GM12875 (cell line): Measurements from ENCODE around the gene NDUFS2.
A peak's percentile ranks its signal among the peaks of the same experiment; 100 is the strongest.

Source experiments
- H3K4me3 ChIP-seq: one replicate; pipeline ENCODE4 v1.5.1; 2011; ENCODE audit warnings: low read depth, low read length, control low read depth
- CTCF ChIP-seq: IDR thresholded peaks from 2 replicates; pipeline ENCODE4 v1.5.1; 2011; ENCODE audit warnings: low read depth, mild to moderate bottlenecking, control low read depth, inconsistent platforms, low read length, moderate library complexity, borderline replicate concordance; ENCODE audit not compliant: insufficient read depth

The NDUFS2 gene

GRCh38 chr1:161201836-161202712 lies at the start of gene NDUFS2:
Gene NDUFS2 (plus strand): TSS chr1:161202367. CDS start chr1:161202386, 19 bp downstream.
- TF ChIP-seq CTCF: peak; percentile 33; the same call in 1 of the 2 replicates
- peak within 1 kb of the TSS; percentile 88 for H3K4me3 ChIP-seq

GRCh38 chr1:161153176-161153575 lies 49.0 kb upstream of the NDUFS2 start:
- peak overlapping the region; percentile 57 for H3K4me3 ChIP-seq
- TF ChIP-seq CTCF: no peak

- peak within 1 kb of the TSS; percentile 57 for H3K4me3 ChIP-seq
- no peak for TF ChIP-seq CTCF
These were observed 48.4 kb upstream of the NDUFS2 start, which contains the start of gene UFC1 for GRCh38 chr1:161153682-161154337. Gene UFC1 (plus strand): TSS chr1:161153978. CDS start chr1:161153998, 20 bp downstream.

GRCh38 chr1:161157867-161158266 lies 44.3 kb upstream of the NDUFS2 start:
- no peak overlapping the region for H3K4me3 ChIP-seq
- TF ChIP-seq CTCF: no peak

- no peak for TF ChIP-seq CTCF
- H3K4me3 ChIP-seq: no peak overlapping the region
These were observed 43.7 kb upstream of the NDUFS2 start for GRCh38 chr1:161158316-161159010.

GRCh38 chr1:161159087-161159912 lies 42.9 kb upstream of the NDUFS2 start, which contains the start of gene USP21:
Gene USP21 (plus strand): TSS chr1:161159500. CDS start chr1:161160641, 1,141 bp downstream.
- TF ChIP-seq CTCF: no peak
- H3K4me3 ChIP-seq: peak within 1 kb of the TSS; percentile 76
